ENCODE results near the gene CEP20. TPM values are rescaled to one million over a fixed set of nuclear protein-coding genes. Genes with fewer than 3 reads are reported as not detected.
A peak's percentile ranks its signal among the peaks of the same experiment; 100 is the strongest.
"Not testable (repeated sequence)": the region's sequence is repeated elsewhere in the genome, so short reads cannot be mapped to it uniquely, and the experiment has no call there.

CEP20 gene
- total RNA-seq, 1 experiment from 2014 or later = 54.7 TPM

DNA sequence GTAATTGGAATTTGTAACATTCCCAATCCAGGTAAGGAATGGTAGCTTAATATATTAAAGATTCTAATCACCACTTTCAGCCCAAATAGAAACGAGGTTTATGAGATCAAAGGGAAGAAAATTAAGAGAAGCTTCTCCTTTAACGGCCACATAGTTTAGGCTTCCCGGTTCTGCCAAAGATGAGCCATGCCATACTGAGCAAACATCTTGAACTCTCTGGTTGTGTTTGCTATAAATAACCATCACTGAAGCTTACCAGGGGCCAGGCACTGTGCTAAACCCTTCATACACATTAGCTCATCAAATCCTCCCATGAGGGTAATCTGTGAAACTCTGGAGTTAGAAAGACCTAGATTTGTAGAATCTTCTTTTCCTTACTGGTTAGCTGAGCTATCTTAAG, 34.3 kb downstream of the CEP20 start:
- Mint-ChIP-seq H3K4me3 (ENCODE audit: unreplicated experiment) (no peak overlapping the region), H3K9me3 (ENCODE audit: unreplicated experiment) (no peaks in the 10 kb centered on the region), H3K27ac (ENCODE audit: low read depth, unreplicated experiment) (no peak overlapping the region), H3K4me1 (ENCODE audit: insufficient read depth, unreplicated experiment) (peaks cover 7% of the 10 kb centered on the region), H3K27me3 (ENCODE audit: insufficient read depth, unreplicated experiment) (peaks cover 49% of the 10 kb centered on the region), H3K36me3 (ENCODE audit: insufficient read depth, unreplicated experiment) (no peaks in the 10 kb centered on the region)
- CTCF ChIA-PET = interaction anchor here (0.7 to 1.0 kb wide), 2 partner anchors 19 to 274 kb away, joined by 3 read pairs; no protein-coding TSS in a partner anchor
- no peak for DNase-seq (ENCODE audit: unreplicated experiment)
- no TSS peak for BruUV-seq (replicated peaks)
- POLR2A ChIA-PET = interaction anchor here (1.3 kb wide), 1 partner anchor 46 kb away, joined by 3 read pairs; no protein-coding TSS in a partner anchor
- intact Hi-C loops (cut with micrococcal nuclease) = no loop called here
- TF ChIP-seq, protein P1, sequence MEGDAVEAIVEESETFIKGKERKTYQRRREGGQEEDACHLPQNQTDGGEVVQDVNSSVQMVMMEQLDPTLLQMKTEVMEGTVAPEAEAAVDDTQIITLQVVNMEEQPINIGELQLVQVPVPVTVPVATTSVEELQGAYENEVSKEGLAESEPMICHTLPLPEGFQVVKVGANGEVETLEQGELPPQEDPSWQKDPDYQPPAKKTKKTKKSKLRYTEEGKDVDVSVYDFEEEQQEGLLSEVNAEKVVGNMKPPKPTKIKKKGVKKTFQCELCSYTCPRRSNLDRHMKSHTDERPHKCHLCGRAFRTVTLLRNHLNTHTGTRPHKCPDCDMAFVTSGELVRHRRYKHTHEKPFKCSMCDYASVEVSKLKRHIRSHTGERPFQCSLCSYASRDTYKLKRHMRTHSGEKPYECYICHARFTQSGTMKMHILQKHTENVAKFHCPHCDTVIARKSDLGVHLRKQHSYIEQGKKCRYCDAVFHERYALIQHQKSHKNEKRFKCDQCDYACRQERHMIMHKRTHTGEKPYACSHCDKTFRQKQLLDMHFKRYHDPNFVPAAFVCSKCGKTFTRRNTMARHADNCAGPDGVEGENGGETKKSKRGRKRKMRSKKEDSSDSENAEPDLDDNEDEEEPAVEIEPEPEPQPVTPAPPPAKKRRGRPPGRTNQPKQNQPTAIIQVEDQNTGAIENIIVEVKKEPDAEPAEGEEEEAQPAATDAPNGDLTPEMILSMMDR (IDR thresholded peaks at IDR 0.05; ENCODE audit: unreplicated experiment) = no peak

DNA sequence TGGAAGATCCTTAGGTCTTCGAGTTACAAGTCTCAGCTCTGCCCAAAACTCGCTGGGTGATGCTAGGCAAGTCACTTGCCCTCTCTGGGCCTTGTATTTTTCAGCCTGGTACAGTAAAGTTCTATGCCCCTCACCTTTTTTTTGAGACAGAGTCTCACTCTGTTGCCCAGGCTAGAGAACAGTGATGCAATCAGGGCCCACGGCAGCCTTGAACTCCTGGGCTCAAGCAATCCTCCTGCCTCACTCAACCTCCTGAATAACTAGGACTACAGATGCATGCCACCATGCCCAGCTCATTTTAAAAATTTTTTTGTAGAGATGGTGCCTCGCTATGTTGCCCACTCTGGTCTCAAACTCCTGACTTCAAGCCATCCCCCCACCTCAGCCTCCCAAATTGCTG, 35.4 kb downstream of the CEP20 start:
- no TSS peak for BruUV-seq (replicated peaks)
- no peak for DNase-seq (ENCODE audit: unreplicated experiment)
- ChIA-PET POLR2A (no interaction called here), CTCF (no interaction called here)
- Mint-ChIP-seq H3K27me3 (ENCODE audit: insufficient read depth, unreplicated experiment) (peaks cover 50% of the 10 kb centered on the region), H3K9me3 (ENCODE audit: unreplicated experiment) (no peaks in the 10 kb centered on the region), H3K27ac (ENCODE audit: low read depth, unreplicated experiment) (no peak overlapping the region), H3K4me1 (ENCODE audit: insufficient read depth, unreplicated experiment) (peaks cover 5% of the 10 kb centered on the region), H3K4me3 (ENCODE audit: unreplicated experiment) (no peak overlapping the region), H3K36me3 (ENCODE audit: insufficient read depth, unreplicated experiment) (no peaks in the 10 kb centered on the region)
- intact Hi-C loops (cut with micrococcal nuclease) = no loop called here
- TF ChIP-seq, protein P1 (IDR thresholded peaks at IDR 0.05; ENCODE audit: unreplicated experiment) = no peak

DNA sequence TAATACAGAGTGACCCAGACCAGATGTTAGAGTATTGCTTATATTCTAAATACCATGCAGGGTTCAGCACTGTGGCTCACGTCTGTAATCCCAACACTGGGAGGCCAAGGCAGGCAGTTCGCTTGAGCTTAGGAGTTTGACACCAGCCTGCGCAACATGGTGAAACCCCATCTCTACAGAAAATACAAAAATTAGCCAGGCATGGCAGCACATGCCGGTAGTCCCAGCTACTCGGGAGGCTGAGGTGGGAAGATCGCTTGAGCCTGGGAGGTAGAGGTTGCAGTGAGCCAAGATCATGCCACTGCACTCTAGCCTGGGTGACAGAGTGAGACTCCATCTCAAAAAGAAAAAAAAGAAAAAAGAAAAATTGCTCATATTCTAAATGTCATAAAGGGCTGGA, 37.8 kb downstream of the CEP20 start:
- H3K4me1 Mint-ChIP-seq (ENCODE audit: insufficient read depth, unreplicated experiment); H3K36me3 Mint-ChIP-seq (ENCODE audit: insufficient read depth, unreplicated experiment); POLR2A ChIA-PET; H3K4me3 Mint-ChIP-seq (ENCODE audit: unreplicated experiment); intact Hi-C loops (cut with micrococcal nuclease); DNase-seq (ENCODE audit: unreplicated experiment); H3K9me3 Mint-ChIP-seq (ENCODE audit: unreplicated experiment); BruUV-seq (replicated peaks); H3K27ac Mint-ChIP-seq (ENCODE audit: low read depth, unreplicated experiment): not testable (repeated sequence)
- peaks cover 37% of the 10 kb centered on the region for H3K27me3 Mint-ChIP-seq (ENCODE audit: insufficient read depth, unreplicated experiment)
- CTCF ChIA-PET = interaction anchor here (0.5 to 0.7 kb wide), 3 partner anchors 18 to 1394 kb away, joined by 3 read pairs; no protein-coding TSS in a partner anchor

DNA sequence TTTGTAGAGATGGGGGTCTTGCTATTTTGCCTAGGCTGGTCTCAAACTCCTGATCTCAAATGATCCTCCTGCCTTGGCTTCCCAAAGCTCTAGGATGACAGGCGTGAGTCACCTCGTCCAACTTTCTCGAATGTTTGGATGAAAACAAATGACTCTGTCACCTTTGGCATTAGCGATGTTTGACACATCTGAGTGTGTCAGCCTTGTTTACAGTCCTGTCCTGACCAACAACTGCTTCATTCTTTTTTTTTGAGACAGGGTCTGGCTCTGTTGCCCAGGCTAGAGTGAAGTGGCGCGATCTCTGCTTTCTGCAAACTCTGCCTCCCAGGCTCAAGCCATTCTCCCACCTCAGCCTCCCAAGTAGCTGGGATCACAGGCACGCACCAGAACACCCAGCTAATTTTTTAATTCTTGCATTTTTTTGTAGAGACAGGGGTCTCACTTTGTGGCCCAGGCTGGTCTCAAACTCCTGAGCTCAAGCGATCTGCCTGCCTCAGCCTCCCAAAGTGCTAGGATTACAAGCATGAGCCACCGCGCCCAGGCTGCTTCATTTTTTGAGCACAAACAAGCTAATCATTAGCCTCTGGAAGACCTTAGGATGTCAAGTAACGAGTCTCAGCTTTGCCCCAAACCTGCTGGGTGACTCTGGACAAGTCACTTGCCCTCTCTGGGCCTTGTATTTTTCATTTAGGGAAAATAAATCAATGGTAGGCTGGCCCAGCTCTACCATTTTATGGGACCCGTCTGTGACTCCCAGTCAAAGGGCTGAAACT, 39.0 kb downstream of the CEP20 start:
- intact Hi-C loops (cut with micrococcal nuclease) = no loop called here
- no peak for DNase-seq (ENCODE audit: unreplicated experiment)
- H3K27ac Mint-ChIP-seq (ENCODE audit: low read depth, unreplicated experiment) = peak overlapping the region; percentile 1
- no peak overlapping the region for H3K4me3 Mint-ChIP-seq (ENCODE audit: unreplicated experiment)
- ChIA-PET POLR2A (interaction anchor here (0.6 kb wide), 1 partner anchor 21 kb away, joined by 4 read pairs; no protein-coding TSS in a partner anchor), CTCF (interaction anchor here (0.7 to 0.9 kb wide), 3 partner anchors 9 to 1395 kb away, joined by 3 to 4 read pairs (median 3); no protein-coding TSS in a partner anchor)
- no peaks in the 10 kb centered on the region for H3K9me3 Mint-ChIP-seq (ENCODE audit: unreplicated experiment)
- H3K27me3 Mint-ChIP-seq (ENCODE audit: insufficient read depth, unreplicated experiment) = peaks cover 25% of the 10 kb centered on the region
- no peaks in the 10 kb centered on the region for H3K36me3 Mint-ChIP-seq (ENCODE audit: insufficient read depth, unreplicated experiment)
- TF ChIP-seq, protein P1 (IDR thresholded peaks at IDR 0.05; ENCODE audit: unreplicated experiment) = no peak
- H3K4me1 Mint-ChIP-seq (ENCODE audit: insufficient read depth, unreplicated experiment) = no peaks in the 10 kb centered on the region
- BruUV-seq (replicated peaks) = no TSS peak

Measured in MCF 10A (cell line).